Upper lobe of left lung (tissue), 4 donors: ENCODE data around the gene LRP6.

Experiments used
- EP300 ChIP-seq, 4 donors: sonication (generic); formaldehyde crosslinking; IDR thresholded peaks; one replicate each; pipeline ENCODE4 v1.5.1; 2017; ENCODE audit warnings: antibody characterized with exemption in 4 of 4, control low read depth in 2 of 4
- POLR2A ChIP-seq, 4 donors: fragments of 450-650 bp; IDR thresholded peaks; one replicate each; pipeline ENCODE4 v1.5.1; 2016 to 2017; ENCODE audit warnings: antibody characterized with exemption in 4 of 4, mild to moderate bottlenecking in 2 of 4

DNA sequence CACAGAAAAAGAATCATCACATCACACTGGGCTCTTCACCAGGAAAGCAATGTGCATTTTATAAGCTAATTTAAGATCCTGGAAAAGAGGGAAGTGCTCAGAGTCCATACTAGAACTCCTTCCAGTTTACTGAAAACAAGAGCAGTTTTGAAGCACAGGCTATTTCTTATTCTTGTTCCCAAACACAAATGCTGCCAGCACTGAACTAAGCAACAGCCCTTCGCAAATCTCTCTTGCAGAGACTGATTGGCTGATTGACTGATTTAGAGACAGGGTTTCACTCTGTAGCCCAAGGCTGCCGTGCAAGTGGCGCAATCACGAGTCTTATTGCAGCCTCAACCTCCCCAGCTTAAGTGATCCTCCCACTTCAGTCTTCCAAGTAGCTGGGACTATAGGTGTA, 151.3 kb downstream of the LRP6 start:
- TF ChIP-seq EP300 (IDR thresholded peaks at IDR 0.05): no peak
- TF ChIP-seq POLR2A (IDR thresholded peaks at IDR 0.05): no peak
